ENCODE data around the gene LY86. TPM values are rescaled to one million over a fixed set of nuclear protein-coding genes. Genes with fewer than 3 reads are reported as not detected.

Gene LY86
- total RNA-seq, 4 donors from 2014 or later, result 1.2 to 1.8 (median 1.3) TPM

- H3K27me3 ChIP-seq, result no peaks in the 10 kb centered on the region
- TF ChIP-seq CTCF (IDR thresholded peaks at IDR 0.05) (no peak), POLR2AphosphoS5 (IDR thresholded peaks at IDR 0.05) (no peak), EP300 (IDR thresholded peaks at IDR 0.05) (no peak), POLR2A (IDR thresholded peaks at IDR 0.05; ENCODE audit: low read depth) (no peak)
- H3K9me3 ChIP-seq, result no peaks in the 10 kb centered on the region
- no peak for DNase-seq (ENCODE audit: extremely low spot score)
- no peaks in the 10 kb centered on the region for H3K36me3 ChIP-seq
- H3K4me3 ChIP-seq, result no peak overlapping the region
- peaks cover 14 to 21% (median 18%) of the 10 kb centered on the region in 4 donors for H3K4me1 ChIP-seq
- H3K27ac ChIP-seq (replicated peaks in 1 of 4), result no peak overlapping the region
- intact Hi-C loops (cut with DNase I), result no loop called here
- 89% methylated on average over 4 of the region's 4 CpGs for WGBS
Measured at GRCh38 chr6:6703699-6704098, 115.2 kb downstream of the LY86 start.
